Measurements from ENCODE around the gene CDC45. TPM values are rescaled to one million over a fixed set of nuclear protein-coding genes. Genes with fewer than 3 reads are reported as not detected.

The CDC45 gene
- total and polyA plus RNA-seq, 2 donors from 2014 or later: 0.32 to 1.1 TPM

GRCh38 chr22:19554834-19555404, 75.2 kb downstream of the CDC45 start:
- no peaks in the 10 kb centered on the region for H3K4me1 ChIP-seq (ENCODE audit: control insufficient read depth in 2 of 3, insufficient read depth in 2 of 3, low read depth in 1 of 3, low read length in 3 of 3)
- H3K9ac ChIP-seq (ENCODE audit: low read length in 3 of 3): no peak overlapping the region
- FAIRE-seq (no peak), DNase-seq (peak in 2 of 5 donors; percentile 16 to 35)
- peaks cover 0 to 6% (median 0%) of the 10 kb centered on the region in 3 donors for H3K9me3 ChIP-seq (ENCODE audit: control insufficient read depth in 2 of 3, insufficient read depth in 1 of 3, low read length in 3 of 3)
- no peaks in the 10 kb centered on the region for H3K27me3 ChIP-seq (ENCODE audit: control insufficient read depth, insufficient read depth, low read length)
- no peak for TF ChIP-seq CTCF (IDR thresholded peaks at IDR 0.05; ENCODE audit: borderline replicate concordance, extremely low read depth, insufficient read depth)
- no peak overlapping the region for H3K27ac ChIP-seq (ENCODE audit: low read depth in 2 of 2, low read length in 2 of 2)
- no peak overlapping the region for H3K4me3 ChIP-seq (ENCODE audit: low read length in 3 of 3)
- no peaks in the 10 kb centered on the region for H3K36me3 ChIP-seq (ENCODE audit: control insufficient read depth in 2 of 3, insufficient read depth in 3 of 3, low read length in 3 of 3)
- intact Hi-C loops (cut with DNase I): no loop called here

GRCh38 chr22:19555651-19556050, 75.9 kb downstream of the CDC45 start:
- no peak overlapping the region for H3K4me3 ChIP-seq (ENCODE audit: low read length in 3 of 3)
- H3K4me1 ChIP-seq (ENCODE audit: control insufficient read depth in 2 of 3, insufficient read depth in 2 of 3, low read depth in 1 of 3, low read length in 3 of 3): no peaks in the 10 kb centered on the region
- FAIRE-seq: no peak
- no peak for DNase-seq
- H3K27me3 ChIP-seq (ENCODE audit: control insufficient read depth, insufficient read depth, low read length): no peaks in the 10 kb centered on the region
- no peaks in the 10 kb centered on the region for H3K36me3 ChIP-seq (ENCODE audit: control insufficient read depth in 2 of 3, insufficient read depth in 3 of 3, low read length in 3 of 3)
- no peak for TF ChIP-seq CTCF (IDR thresholded peaks at IDR 0.05; ENCODE audit: borderline replicate concordance, extremely low read depth, insufficient read depth)
- H3K9me3 ChIP-seq (ENCODE audit: control insufficient read depth in 2 of 3, insufficient read depth in 1 of 3, low read length in 3 of 3): peaks cover 0 to 6% (median 0%) of the 10 kb centered on the region in 3 donors
- H3K27ac ChIP-seq (ENCODE audit: low read depth in 2 of 2, low read length in 2 of 2): no peak overlapping the region
- intact Hi-C loops (cut with DNase I): no loop called here
- H3K9ac ChIP-seq (ENCODE audit: low read length in 3 of 3): no peak overlapping the region

- FAIRE-seq: no peak
- H3K36me3 ChIP-seq (ENCODE audit: control insufficient read depth in 2 of 3, insufficient read depth in 3 of 3, low read length in 3 of 3): no peaks in the 10 kb centered on the region
Observed at GRCh38 chr22:19556963-19557545, 77.3 kb downstream of the CDC45 start.

More at GRCh38 chr22:19556963-19557545, 77.3 kb downstream of the CDC45 start:
- peaks cover 0 to 6% (median 0%) of the 10 kb centered on the region in 3 donors for H3K9me3 ChIP-seq (ENCODE audit: control insufficient read depth in 2 of 3, insufficient read depth in 1 of 3, low read length in 3 of 3)
- no peaks in the 10 kb centered on the region for H3K27me3 ChIP-seq (ENCODE audit: control insufficient read depth, insufficient read depth, low read length)
- H3K4me1 ChIP-seq (ENCODE audit: control insufficient read depth in 2 of 3, insufficient read depth in 2 of 3, low read depth in 1 of 3, low read length in 3 of 3): no peaks in the 10 kb centered on the region
- no peak overlapping the region for H3K27ac ChIP-seq (ENCODE audit: low read depth in 2 of 2, low read length in 2 of 2)
- no peak for TF ChIP-seq CTCF (IDR thresholded peaks at IDR 0.05; ENCODE audit: borderline replicate concordance, extremely low read depth, insufficient read depth)
- intact Hi-C loops (cut with DNase I): no loop called here
- no peak overlapping the region for H3K9ac ChIP-seq (ENCODE audit: low read length in 3 of 3)
- H3K4me3 ChIP-seq (ENCODE audit: low read length in 3 of 3): no peak overlapping the region
- DNase-seq: no peak

All from kidney (tissue), 14 donors.